Anterior cingulate cortex (tissue), 58 donors: Measurements from ENCODE around the gene SCYGR3.

ENCODE experiments used
- DNase-seq, 58 donors: peaks; one replicate each; lab custom pipeline; 2025; lab: John Stamatoyannopoulos, UW

Gene SCYGR3

GRCh38 chr2:227566012-227566411 lies 48.6 kb downstream of the SCYGR3 start:
- DNase-seq, result no peak

GRCh38 chr2:227565080-227565479 lies 49.6 kb downstream of the SCYGR3 start:
- DNase-seq, result no peak
